Breast epithelium (tissue), 4 donors: ENCODE data around the gene SDR39U1. TPM values are rescaled to one million over a fixed set of nuclear protein-coding genes. Genes with fewer than 3 reads are reported as not detected.
"Not testable (repeated sequence)": the region's sequence is repeated elsewhere in the genome, so short reads cannot be mapped to it uniquely, and the experiment has no call there.

Experiments
- DNase-seq, 2 donors: peaks; one replicate each; pipeline ENCODE4 v3.0.0-alpha.2; 2019; ENCODE audit warnings: low spot score in 2 of 2
- H3K27ac ChIP-seq, 2 donors: fragments of 200-600 bp; sonication (generic) in 1 of 2; one replicate each; pipeline ENCODE4 v1.5.1; 2016 to 2019; ENCODE audit warnings: mild to moderate bottlenecking in 1 of 2
- H3K27me3 ChIP-seq, 2 donors: fragments of 200-600 bp; sonication (generic) in 1 of 2; one replicate each; pipeline versions ENCODE4 v1.5.1 to v1.6.0; 2017 to 2019; ENCODE audit warnings: control low read depth in 1 of 2, mild to moderate bottlenecking in 1 of 2
- H3K36me3 ChIP-seq: fragments of 200-600 bp; one replicate; pipeline ENCODE4 v1.5.1; 2019
- H3K4me1 ChIP-seq, 2 donors: fragments of 200-600 bp; sonication (generic); one replicate each; pipeline ENCODE4 v1.5.1; 2016 to 2019; ENCODE audit warnings: control low read depth in 1 of 2
- H3K4me3 ChIP-seq, 3 donors: fragments of 200-600 bp; sonication (generic); 1 replicate in 2 of 3; 2 replicates in 1 of 3; pipeline ENCODE4 v1.5.1; 2016 to 2019; ENCODE audit warnings: mild to moderate bottlenecking in 3 of 3, moderate library complexity in 2 of 3
- H3K9me3 ChIP-seq, 2 donors: fragments of 200-600 bp; sonication (generic) in 1 of 2; one replicate each; pipeline ENCODE4 v1.5.1; 2016 to 2019; ENCODE audit warnings: control low read depth in 1 of 2
- POLR2A ChIP-seq: fragments of 450-650 bp; IDR thresholded peaks from one replicate; pipeline ENCODE4 v1.6.1; 2016; ENCODE audit warnings: antibody characterized with exemption, mild to moderate bottlenecking, moderate library complexity
- POLR2AphosphoS5 ChIP-seq, 3 donors: sonication (generic); formaldehyde crosslinking; IDR thresholded peaks; one replicate each; pipeline ENCODE4 v1.6.1; 2017; ENCODE audit warnings: antibody characterized with exemption in 3 of 3
- intact Hi-C: fragments of 100-400 bp; cut with DNase I; formaldehyde crosslinking; loops from one replicate; pipeline ENCODE4 v1.15.1; 2023; ENCODE audit warnings: low total_unique reads
- total RNA-seq, 3 donors: library from RNA; depleted of rRNA; stranded (reverse); fragments of >200 nt; gene quantifications; one replicate each; pipeline ENCODE4 v1.1.0, GENCODE V29; 2016
- TF ChIP-seq, protein P1 (sequence below), 3 donors: fragments of 450-650 bp; IDR thresholded peaks; one replicate each; pipeline ENCODE4 v1.5.1; 2016 to 2017; ENCODE audit warnings: antibody characterized with exemption in 3 of 3, mild to moderate bottlenecking in 3 of 3, moderate library complexity in 3 of 3

Gene SDR39U1
- total RNA-seq, 3 donors from 2014 or later = 42.1 to 63.4 (median 53.4) TPM

DNA sequence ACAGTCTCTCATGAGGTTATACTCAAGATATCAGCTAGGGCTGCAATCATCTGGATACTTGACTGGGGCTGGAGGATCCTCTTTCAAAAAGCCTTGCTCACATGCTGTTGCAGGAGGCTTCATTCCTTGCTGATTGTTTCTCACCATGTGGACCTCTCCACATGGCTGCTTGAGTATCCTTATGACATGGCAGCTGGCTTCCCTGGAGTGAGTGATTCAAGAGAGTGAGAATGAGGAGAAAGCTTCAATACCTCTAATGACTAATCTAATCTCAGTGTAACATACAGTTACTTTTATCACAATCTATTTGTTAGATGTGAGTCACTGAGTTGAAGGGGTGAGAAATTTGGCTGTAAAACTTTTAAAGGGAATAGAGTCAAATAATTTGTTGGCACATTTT lies 14.4 kb upstream of the SDR39U1 start:
- no peaks in the 10 kb centered on the region for H3K27me3 ChIP-seq
- H3K4me1 ChIP-seq = no peaks in the 10 kb centered on the region
- no peak overlapping the region for H3K4me3 ChIP-seq
- H3K27ac ChIP-seq = no peak overlapping the region
- no peaks in the 10 kb centered on the region for H3K36me3 ChIP-seq
- H3K9me3 ChIP-seq = no peaks in the 10 kb centered on the region
- intact Hi-C loops = no loop called here
- DNase-seq = no peak
- no peak for TF ChIP-seq POLR2AphosphoS5 (IDR thresholded peaks at IDR 0.05)
- TF ChIP-seq, protein P1, sequence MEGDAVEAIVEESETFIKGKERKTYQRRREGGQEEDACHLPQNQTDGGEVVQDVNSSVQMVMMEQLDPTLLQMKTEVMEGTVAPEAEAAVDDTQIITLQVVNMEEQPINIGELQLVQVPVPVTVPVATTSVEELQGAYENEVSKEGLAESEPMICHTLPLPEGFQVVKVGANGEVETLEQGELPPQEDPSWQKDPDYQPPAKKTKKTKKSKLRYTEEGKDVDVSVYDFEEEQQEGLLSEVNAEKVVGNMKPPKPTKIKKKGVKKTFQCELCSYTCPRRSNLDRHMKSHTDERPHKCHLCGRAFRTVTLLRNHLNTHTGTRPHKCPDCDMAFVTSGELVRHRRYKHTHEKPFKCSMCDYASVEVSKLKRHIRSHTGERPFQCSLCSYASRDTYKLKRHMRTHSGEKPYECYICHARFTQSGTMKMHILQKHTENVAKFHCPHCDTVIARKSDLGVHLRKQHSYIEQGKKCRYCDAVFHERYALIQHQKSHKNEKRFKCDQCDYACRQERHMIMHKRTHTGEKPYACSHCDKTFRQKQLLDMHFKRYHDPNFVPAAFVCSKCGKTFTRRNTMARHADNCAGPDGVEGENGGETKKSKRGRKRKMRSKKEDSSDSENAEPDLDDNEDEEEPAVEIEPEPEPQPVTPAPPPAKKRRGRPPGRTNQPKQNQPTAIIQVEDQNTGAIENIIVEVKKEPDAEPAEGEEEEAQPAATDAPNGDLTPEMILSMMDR (IDR thresholded peaks at IDR 0.05) = no peak
- no peak for TF ChIP-seq POLR2A

GRCh38 chr14:24450828-24451227 lies 8.3 kb upstream of the SDR39U1 start:
- H3K4me1 ChIP-seq, H3K36me3 ChIP-seq, H3K4me3 ChIP-seq, H3K27ac ChIP-seq, intact Hi-C loops, DNase-seq, H3K9me3 ChIP-seq, H3K27me3 ChIP-seq: not testable (repeated sequence)

- no peaks in the 10 kb centered on the region for H3K27me3 ChIP-seq
- no peaks in the 10 kb centered on the region for H3K36me3 ChIP-seq
- no peak for DNase-seq
- TF ChIP-seq POLR2AphosphoS5 (IDR thresholded peaks at IDR 0.05) (no peak), POLR2A (no peak)
- TF ChIP-seq, protein P1 (IDR thresholded peaks at IDR 0.05) = no peak
- H3K9me3 ChIP-seq = no peaks in the 10 kb centered on the region
- H3K4me3 ChIP-seq = peak overlapping the region; percentile 59 to 82 (median 75)
- H3K27ac ChIP-seq = peak overlapping the region; percentile 99 to 100
- intact Hi-C loops = no loop called here
- peaks cover 0 to 17% of the 10 kb centered on the region in 2 donors for H3K4me1 ChIP-seq
These were observed 583 bp upstream of the SDR39U1 start for GRCh38 chr14:24443053-24443665.

DNA sequence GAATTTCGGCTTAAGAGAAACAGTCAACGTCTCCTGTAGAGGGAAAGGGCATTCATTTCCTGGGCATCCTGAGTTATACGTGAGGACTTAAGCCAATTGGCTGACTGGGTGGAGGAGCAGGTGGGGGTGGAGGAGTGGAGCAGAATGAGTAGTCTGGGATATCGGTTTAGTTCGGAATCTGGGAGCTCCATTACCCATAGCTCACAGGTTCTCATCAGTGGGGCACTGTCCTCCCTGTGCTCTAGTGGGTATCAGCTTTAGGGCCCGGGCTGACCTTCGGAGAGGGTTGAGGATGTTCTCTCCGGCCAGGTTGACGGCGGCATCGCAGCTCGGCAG lies 704 bp downstream of the SDR39U1 start:
- TF ChIP-seq, protein P1 (IDR thresholded peaks at IDR 0.05) = no peak
- TF ChIP-seq POLR2A (no peak), POLR2AphosphoS5 (IDR thresholded peaks at IDR 0.05) (no peak)
- no peak for DNase-seq
- no peaks in the 10 kb centered on the region for H3K9me3 ChIP-seq
- H3K36me3 ChIP-seq = no peaks in the 10 kb centered on the region
- peak overlapping the region; percentile 59 to 82 (median 75) for H3K4me3 ChIP-seq
- H3K27ac ChIP-seq = peak overlapping the region; percentile 99 to 100
- intact Hi-C loops = no loop called here
- peaks cover 0 to 17% of the 10 kb centered on the region in 2 donors for H3K4me1 ChIP-seq
- H3K27me3 ChIP-seq = no peaks in the 10 kb centered on the region

DNA sequence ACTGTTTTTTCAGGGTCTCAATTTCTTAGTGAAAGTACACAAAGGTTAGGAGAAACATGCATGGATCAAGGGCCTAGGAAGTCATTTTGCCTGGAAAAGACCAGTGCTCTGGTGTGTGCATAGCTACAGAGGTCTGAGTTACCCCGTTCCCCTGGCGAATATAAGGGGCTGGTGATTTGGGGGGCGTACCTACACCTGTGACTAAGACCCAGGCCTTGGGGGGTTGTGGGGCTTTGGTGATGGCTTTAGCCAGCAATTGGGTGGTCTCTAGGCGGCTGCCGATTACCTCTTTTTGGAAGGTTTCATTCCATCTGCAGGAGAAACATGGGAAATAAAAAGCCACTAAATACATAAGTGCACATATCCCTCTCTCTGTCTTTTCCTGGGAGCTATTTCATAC lies 1.1 kb downstream of the SDR39U1 start:
- no peaks in the 10 kb centered on the region for H3K9me3 ChIP-seq
- no peaks in the 10 kb centered on the region for H3K27me3 ChIP-seq
- peak overlapping the region; percentile 59 to 82 (median 75) for H3K4me3 ChIP-seq
- H3K27ac ChIP-seq = peak overlapping the region; percentile 99 to 100
- no peak for TF ChIP-seq POLR2A
- TF ChIP-seq POLR2AphosphoS5 (IDR thresholded peaks at IDR 0.05) = no peak
- TF ChIP-seq, protein P1 (IDR thresholded peaks at IDR 0.05) = no peak
- intact Hi-C loops = no loop called here
- no peak for DNase-seq
- no peaks in the 10 kb centered on the region for H3K36me3 ChIP-seq
- H3K4me1 ChIP-seq = peaks cover 0 to 17% of the 10 kb centered on the region in 2 donors
